ENCODE results near the gene ZNF783.
"Not testable (repeated sequence)": the region's sequence is repeated elsewhere in the genome, so short reads cannot be mapped to it uniquely, and the experiment has no call there.

ZNF783 gene

DNA sequence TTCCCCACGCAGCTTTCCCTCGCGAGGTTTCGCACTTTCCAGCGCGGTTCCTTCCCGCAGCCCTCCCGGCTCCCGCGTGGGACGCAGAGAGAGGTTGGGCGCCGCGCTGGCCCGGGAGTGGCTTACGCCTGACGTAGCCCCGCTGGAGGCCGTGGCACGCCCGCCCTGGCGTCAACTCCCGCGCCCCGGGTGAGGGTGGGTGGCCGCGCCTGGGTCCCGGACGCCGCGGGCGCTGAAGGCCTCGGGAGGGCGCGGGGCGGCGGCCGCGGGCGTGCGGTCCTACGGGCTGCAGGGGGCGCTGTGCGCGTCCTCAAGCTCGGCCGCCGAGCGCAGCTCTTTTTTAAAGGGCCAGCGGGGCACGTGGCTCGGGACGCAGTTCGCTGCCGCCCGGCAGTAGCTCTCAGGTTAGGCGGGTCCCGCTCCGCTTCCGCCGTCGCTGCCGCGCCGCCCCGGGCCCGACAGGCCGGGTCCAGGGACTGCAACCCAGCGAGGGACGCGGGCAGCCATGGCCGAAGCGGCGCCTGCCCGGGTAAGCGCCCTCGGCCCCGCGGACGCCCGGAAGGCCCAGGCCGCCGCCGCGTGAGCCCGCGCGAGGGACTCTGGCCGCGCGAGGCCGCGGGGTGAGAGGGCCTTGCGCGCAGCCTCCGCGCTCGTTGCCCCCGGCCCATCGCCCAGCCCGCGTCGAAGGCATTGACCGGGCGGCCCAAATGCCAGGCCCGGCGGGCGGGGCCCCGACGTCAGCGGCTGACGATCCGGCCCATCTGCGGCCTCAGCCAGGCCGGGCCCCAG lies at the start of gene ZNF783:
Gene ZNF783, plus strand, starts transcription at position 368 of the 789 bp plus-strand sequence. Its CDS starts 138 bp downstream, at position 506.
- peak; percentile 82 for DNase-seq (ENCODE audit: low spot score)

DNA sequence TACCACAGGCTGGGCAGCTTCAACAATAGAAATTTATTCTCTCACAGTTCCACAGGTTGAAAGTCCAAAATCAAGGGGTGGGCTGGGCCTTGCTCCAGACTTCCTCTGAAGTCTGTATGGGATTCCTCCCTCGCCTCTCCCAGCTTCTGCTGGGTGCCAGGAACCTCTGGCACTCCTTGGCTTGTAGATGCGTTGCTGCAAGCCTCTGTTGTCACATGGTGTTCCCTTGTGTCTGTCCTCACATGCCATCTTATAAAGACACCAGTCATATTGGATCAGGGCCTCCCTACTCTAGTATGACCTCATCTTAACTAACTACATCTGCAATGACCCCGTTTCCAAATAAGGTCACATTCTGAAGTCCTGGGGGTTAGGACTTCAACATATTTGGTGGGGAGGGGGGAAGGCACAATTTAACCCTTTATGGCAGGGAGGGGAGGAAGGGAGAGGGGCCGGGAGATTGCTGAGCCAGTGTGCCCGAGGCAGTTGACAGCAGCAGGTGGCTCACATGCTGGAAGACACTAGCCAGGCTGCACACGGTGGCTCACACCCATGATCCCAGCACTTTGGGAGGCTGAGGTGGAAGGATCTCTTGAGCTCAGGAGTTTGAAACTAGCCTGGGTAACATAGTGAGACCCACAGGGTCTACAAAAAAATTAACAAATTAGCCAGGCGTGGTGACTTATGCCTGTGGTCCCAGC lies 47.8 kb upstream of the ZNF783 start:
- DNase-seq (ENCODE audit: low spot score) = no peak

DNA sequence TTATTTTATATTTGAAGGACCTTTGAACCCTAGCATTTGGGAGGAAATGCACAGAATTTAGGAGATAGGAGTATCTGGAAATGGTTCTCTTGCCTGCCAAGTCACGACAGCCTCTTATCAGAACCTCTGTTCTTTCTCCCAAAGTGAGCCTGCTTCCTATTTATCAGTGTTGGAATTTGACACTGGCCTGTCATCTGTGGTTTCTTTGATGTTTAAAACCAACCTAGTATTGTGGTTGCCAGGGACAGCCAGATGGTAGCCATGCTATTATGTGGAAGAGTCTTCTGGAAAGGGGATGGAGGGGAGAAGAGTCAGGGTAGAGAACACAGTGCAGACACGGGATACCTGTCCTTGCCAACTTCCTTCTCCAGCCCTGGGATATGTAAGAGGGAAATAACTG lies 45.6 kb upstream of the ZNF783 start:
- DNase-seq (ENCODE audit: low spot score) = no peak

DNA sequence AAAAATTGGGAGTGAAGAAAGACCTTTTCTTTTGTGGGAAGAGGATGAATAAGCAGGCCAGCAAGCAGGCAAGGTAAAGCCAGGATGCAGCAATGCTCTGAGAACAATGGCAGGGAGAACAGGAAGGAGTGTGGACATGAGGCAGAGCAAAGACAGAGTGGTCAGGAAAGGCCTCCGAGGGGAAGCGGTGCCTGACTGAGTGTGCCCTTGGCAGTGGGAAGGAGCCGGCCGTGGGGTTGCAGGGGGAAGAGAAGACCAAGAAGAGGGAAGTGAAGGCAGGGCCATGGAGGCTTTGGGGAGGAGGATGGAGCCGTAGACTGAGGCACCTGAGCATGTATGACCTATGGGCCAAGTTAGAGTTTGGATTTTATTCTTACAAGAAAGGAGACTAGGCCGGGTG lies 44.4 kb upstream of the ZNF783 start:
- no peak for DNase-seq (ENCODE audit: low spot score)

DNA sequence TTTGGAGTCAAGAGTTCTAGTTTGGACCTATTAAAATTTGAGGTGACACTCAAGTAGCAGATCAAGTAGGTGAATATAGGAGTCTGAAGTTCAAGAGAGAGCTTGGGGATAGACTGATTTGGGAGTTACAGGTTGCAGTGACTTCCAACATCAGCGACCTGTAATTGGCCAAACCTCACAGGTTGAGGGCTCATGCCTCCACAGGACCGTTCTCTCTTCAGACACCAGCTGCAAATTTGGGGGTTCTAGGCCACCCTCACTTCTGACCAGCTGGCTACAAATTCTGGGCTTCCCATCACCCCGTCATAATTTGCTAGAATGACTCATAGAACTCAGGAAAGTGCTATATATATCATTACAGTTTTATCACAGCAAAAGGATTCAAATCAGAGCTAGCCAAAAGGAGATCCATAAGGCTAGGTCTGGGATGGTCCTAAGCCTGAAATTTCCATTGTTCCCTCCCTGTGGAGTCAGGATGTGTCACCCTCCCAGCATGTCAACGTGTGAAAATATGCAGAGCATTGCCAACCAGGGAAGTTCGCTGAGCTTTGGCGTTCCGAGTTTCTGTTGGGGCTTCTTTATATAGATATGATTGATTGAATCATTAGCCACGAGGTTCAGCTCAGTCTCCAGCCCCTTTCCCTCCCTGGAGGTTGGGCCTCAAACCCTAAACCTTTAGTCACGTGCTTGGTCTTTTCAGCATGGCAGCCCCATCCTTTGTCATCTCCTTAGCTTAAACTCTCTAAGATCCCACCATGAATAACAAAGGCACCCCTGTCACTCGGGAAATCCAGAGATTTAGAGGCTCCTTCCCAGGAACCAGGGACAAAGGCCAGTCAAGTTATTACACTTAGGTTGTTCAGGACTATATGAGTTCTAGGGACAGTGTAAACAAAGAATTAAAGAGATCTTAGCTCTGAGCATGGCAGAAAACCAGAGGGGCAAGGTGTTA lies 43.3 kb upstream of the ZNF783 start:
- no peak for DNase-seq (ENCODE audit: low spot score)

- no peak for DNase-seq (ENCODE audit: low spot score)
These were observed 41.5 kb upstream of the ZNF783 start for GRCh38 chr7:149220534-149220933.

DNA sequence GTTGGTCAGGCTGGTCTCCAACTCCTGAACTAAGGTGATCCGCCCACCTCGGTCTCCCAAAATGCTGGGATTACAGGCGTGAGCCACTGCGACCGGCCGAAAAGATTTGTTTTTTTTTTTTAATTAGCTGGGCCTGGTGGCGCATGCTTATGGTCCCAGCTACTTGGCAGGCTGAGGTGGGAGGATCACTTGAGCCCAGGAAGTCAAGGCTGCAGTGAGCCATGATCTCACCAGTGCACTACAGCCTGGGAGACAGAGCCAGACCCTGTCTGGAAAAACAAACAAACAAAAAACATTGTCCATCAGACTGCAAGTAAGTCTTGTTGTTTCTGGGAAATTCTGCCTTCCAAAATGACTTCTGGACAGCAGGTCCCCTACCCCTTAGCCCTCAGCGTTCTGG lies 38.8 kb upstream of the ZNF783 start:
- DNase-seq (ENCODE audit: low spot score) = no peak

- DNase-seq (ENCODE audit: low spot score) = no peak
These were observed 38.2 kb upstream of the ZNF783 start for GRCh38 chr7:149223761-149224160.

GRCh38 chr7:149224352-149224751 lies 37.6 kb upstream of the ZNF783 start:
- DNase-seq (ENCODE audit: low spot score) = no peak

- DNase-seq (ENCODE audit: low spot score) = no peak
These were observed 36.9 kb upstream of the ZNF783 start for GRCh38 chr7:149225106-149225505.

- DNase-seq (ENCODE audit: low spot score) = no peak
These were observed 36.3 kb upstream of the ZNF783 start for GRCh38 chr7:149225656-149226055.

DNA sequence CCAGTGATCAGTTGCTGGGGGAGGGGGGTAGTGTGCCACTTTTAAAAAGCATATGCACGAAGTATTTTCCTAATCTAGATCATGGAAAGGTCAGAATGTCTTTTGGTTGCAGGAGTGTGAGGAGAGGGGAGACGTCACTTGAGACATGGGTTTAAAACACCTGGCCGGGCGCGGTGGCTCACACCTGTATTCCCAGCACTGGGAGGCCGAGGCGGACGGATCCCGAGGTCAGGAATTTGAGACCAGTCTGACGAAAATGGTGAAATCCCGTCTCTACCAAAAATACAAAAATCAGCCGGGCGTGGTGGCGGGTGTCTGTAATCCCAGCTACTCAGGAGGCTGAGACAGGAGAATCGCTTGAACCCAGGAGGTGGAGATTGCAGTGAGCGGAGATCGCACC lies 35.6 kb upstream of the ZNF783 start:
- DNase-seq (ENCODE audit: low spot score) = not testable (repeated sequence)

- DNase-seq (ENCODE audit: low spot score) = no peak
These were observed 35.0 kb upstream of the ZNF783 start for GRCh38 chr7:149226840-149227494.

DNA sequence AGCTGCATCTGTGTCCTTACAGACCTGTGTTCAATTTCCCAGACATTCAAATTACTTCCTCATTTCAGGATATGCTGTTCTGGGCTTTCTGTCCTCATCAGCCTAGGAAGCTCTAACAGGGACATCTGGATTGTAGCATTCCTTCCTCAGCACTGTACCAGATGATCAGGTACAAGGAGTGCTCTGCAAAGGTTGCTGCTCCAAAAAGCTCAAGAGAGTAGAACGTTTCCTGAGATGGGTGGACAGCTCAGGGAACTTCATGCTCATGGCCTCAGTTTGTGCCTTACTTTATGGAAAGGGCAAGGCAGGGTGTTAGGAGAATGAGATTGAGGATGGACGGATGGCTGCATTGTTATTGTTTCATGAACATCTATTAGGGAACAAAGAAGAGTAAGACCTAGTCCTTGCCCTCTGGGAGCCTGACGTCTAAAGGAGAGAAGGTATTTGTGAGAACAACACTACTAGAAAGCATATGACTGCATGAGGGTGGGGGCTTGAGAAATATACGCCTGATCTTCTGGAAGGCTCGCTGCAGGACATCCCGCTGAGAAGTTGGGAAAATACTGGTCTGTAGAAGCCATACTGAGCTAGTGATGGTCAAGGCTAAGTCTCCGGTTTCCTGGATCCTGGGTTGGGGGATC lies 33.0 kb upstream of the ZNF783 start:
- DNase-seq (ENCODE audit: low spot score) = no peak

- no peak for DNase-seq (ENCODE audit: low spot score)
These were observed 32.5 kb upstream of the ZNF783 start for GRCh38 chr7:149229526-149229925.

- DNase-seq (ENCODE audit: low spot score) = no peak
These were observed 29.6 kb upstream of the ZNF783 start for GRCh38 chr7:149232362-149232761.

- not testable (repeated sequence) for DNase-seq (ENCODE audit: low spot score)
These were observed 28.3 kb upstream of the ZNF783 start for GRCh38 chr7:149233655-149234204.

DNA sequence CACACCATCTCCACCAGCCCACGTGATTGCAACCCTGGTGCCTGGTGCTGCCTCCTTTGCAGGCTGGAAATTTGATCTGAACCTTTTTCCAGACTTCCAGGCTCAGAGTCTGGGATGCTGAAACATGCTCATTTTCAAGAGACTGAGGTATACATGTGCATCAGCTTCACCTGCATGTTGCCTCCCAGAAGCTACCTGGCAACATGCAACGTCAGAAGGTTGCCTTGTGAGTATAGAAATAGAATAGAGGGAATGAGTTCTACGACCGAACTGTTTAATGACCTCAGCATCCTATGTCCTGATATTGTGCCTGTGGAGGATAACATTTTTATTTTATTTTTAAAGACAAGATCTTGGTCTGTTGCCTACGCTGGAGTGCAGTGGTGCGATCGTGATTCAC lies 24.5 kb upstream of the ZNF783 start:
- no peak for DNase-seq (ENCODE audit: low spot score)

DNA sequence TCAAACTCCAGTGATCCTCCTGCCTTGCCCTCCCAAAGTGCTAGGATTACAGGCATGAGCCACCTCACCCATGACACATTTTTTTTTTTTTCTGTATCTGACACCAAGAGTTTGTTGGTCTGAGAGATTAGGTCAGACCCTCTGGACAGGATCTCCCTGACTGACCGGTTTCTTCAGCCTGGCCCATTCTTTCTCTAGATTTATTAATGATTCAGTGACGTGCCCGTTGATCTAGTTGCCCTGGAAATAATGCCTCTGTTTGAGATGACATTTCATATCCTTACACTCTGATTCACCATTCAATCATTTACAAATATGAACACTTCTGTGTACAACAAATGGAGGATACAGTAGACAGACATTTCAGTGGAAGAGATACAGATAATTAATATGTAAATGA lies 23.9 kb upstream of the ZNF783 start:
- DNase-seq (ENCODE audit: low spot score) = no peak

DNA sequence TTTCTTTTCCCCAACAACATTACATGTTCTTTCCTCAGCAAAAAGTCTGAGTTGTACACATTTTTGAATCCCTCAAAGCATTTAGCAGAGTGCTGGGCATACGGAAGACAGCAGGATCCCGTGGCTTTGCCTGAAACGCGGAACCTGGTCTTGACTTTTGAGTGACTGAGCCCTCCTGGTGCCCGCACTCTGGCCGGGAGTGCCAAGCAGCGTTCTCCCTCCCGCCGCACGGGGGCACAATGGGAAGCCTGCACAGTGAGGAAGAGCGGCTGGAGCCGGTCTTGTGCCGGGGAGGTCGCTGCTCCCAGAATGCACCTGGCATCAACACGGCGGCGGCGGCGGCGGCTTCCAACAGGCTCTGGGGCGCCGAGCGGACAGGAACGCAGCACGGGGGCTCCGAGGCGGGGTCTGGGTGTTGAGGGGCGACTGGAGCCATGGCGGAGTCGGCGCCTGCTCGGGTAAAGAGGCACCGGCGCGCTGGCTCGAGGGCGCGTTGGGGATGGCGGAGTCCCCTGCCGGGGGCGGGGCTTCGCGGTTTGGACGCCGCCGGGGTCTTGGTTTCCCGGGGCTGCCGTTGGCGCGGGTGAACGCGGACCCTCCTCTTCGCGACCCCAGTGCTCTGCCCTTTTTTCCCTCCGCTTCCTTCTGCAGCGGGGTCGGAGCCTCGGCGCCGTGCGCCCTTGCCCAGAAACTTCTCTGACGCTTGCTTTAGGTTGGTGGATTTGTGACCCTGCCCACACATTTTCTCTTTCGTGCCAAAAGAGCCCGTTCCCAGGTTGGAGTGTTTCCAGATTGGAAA lies 22.5 kb upstream of the ZNF783 start, which contains the start of gene ZNF212:
Gene ZNF212, plus strand, starts transcription at position 307 of the 799 bp plus-strand sequence. Its CDS starts 128 bp downstream, at position 435.
- DNase-seq (ENCODE audit: low spot score) = peak; percentile 94
